ENCODE results near the gene REEP5.
"Not testable (repeated sequence)": the region's sequence is repeated elsewhere in the genome, so short reads cannot be mapped to it uniquely, and the experiment has no call there.

The REEP5 gene

GRCh38 chr5:112910529-112910928, 11.5 kb downstream of the REEP5 start:
- peaks cover 0 to 57% (median 28%) of the 10 kb centered on the region in 4 donors for H3K4me1 ChIP-seq
- peaks cover 5 to 29% (median 8%) of the 10 kb centered on the region in 3 donors for H3K36me3 ChIP-seq
- no peak overlapping the region for H3K27ac ChIP-seq
- no peak for TF ChIP-seq CTCF (IDR thresholded peaks at IDR 0.05)
- intact Hi-C loops (cut with DNase I; ENCODE audit: low total_unique reads): loop anchor here (5.0 kb wide), 1 partner anchor 53 kb away; no protein-coding TSS in a partner anchor
- no peaks in the 10 kb centered on the region for H3K9me3 ChIP-seq
- no peak for DNase-seq
- H3K27me3 ChIP-seq: no peaks in the 10 kb centered on the region
- H3K4me3 ChIP-seq: no peak overlapping the region

- Histone ChIP-seq H3K36me3 (peaks cover 5 to 22% (median 8%) of the 10 kb centered on the region in 3 donors), H3K27me3 (no peaks in the 10 kb centered on the region), H3K4me3 (no peak overlapping the region), H3K9me3 (no peaks in the 10 kb centered on the region), H3K27ac (no peak overlapping the region), H3K4me1 (peaks cover 0 to 47% (median 17%) of the 10 kb centered on the region in 4 donors)
- intact Hi-C loops (cut with DNase I; ENCODE audit: low total_unique reads): no loop called here
- TF ChIP-seq CTCF (IDR thresholded peaks at IDR 0.05): no peak
- no peak for DNase-seq
Measured at GRCh38 chr5:112908854-112909253, 13.2 kb downstream of the REEP5 start.

GRCh38 chr5:112907166-112907631, 14.8 kb downstream of the REEP5 start:
- intact Hi-C loops (cut with DNase I; ENCODE audit: low total_unique reads): no loop called here
- H3K4me1 ChIP-seq: peaks cover 0 to 41% (median 7%) of the 10 kb centered on the region in 4 donors
- TF ChIP-seq CTCF (IDR thresholded peaks at IDR 0.05): no peak
- no peaks in the 10 kb centered on the region for H3K27me3 ChIP-seq
- H3K9me3 ChIP-seq: no peaks in the 10 kb centered on the region
- DNase-seq: no peak
- H3K4me3 ChIP-seq: no peak overlapping the region
- no peak overlapping the region for H3K27ac ChIP-seq
- H3K36me3 ChIP-seq: peaks cover 6 to 26% (median 13%) of the 10 kb centered on the region in 3 donors

- intact Hi-C loops (cut with DNase I; ENCODE audit: low total_unique reads): no loop called here
- H3K9me3 ChIP-seq: no peaks in the 10 kb centered on the region
- no peak overlapping the region for H3K4me3 ChIP-seq
- peaks cover 12 to 31% (median 19%) of the 10 kb centered on the region in 3 donors for H3K36me3 ChIP-seq
- no peak overlapping the region for H3K27ac ChIP-seq
- no peaks in the 10 kb centered on the region for H3K27me3 ChIP-seq
- no peak for DNase-seq
- TF ChIP-seq CTCF (IDR thresholded peaks at IDR 0.05): no peak
- peaks cover 0 to 37% (median 5%) of the 10 kb centered on the region in 4 donors for H3K4me1 ChIP-seq
Measured at GRCh38 chr5:112906637-112907036, 15.4 kb downstream of the REEP5 start.

GRCh38 chr5:112904996-112905395, 17.0 kb downstream of the REEP5 start:
- Histone ChIP-seq H3K4me1 (peaks cover 0 to 36% (median 5%) of the 10 kb centered on the region in 4 donors), H3K36me3 (peaks cover 25 to 39% (median 32%) of the 10 kb centered on the region in 3 donors)
- intact Hi-C loops (cut with DNase I; ENCODE audit: low total_unique reads); H3K27me3 ChIP-seq; DNase-seq; H3K27ac ChIP-seq; H3K4me3 ChIP-seq; H3K9me3 ChIP-seq: not testable (repeated sequence)

GRCh38 chr5:112902561-112902960, 19.5 kb downstream of the REEP5 start:
- intact Hi-C loops (cut with DNase I; ENCODE audit: low total_unique reads): no loop called here
- no peaks in the 10 kb centered on the region for H3K9me3 ChIP-seq
- no peak for DNase-seq
- H3K27ac ChIP-seq: no peak overlapping the region
- no peaks in the 10 kb centered on the region for H3K27me3 ChIP-seq
- no peak for TF ChIP-seq CTCF (IDR thresholded peaks at IDR 0.05)
- no peak overlapping the region for H3K4me3 ChIP-seq
- peaks cover 29 to 49% (median 45%) of the 10 kb centered on the region in 3 donors for H3K36me3 ChIP-seq
- peaks cover 0 to 27% (median 5%) of the 10 kb centered on the region in 4 donors for H3K4me1 ChIP-seq
